Keratinocyte (primary cell): ENCODE measurements around the gene SSC4D. TPM values are rescaled to one million over a fixed set of nuclear protein-coding genes. Genes with fewer than 3 reads are reported as not detected.

Experiments used
- DNase-seq: peaks from one replicate; pipeline ENCODE4 v3.0.0-alpha.2; 2011; ENCODE audit warnings: low read depth, missing footprints, low spot score
- FAIRE-seq: peaks from 2 replicates; lab custom pipeline; 2011; peaks lifted over from hg19 to GRCh38; lab: Jason Lieb, UNC
- H2AFZ ChIP-seq: 2 replicates; pipeline ENCODE4 v1.6.0; 2012; ENCODE audit warnings: low read length, control low read depth, inconsistent platforms; ENCODE audit not compliant: control insufficient read depth
- H3K27ac ChIP-seq: 2 replicates; pipeline ENCODE4 v1.5.1; 2011; ENCODE audit warnings: low read length; ENCODE audit not compliant: control insufficient read depth, insufficient read depth
- H3K27me3 ChIP-seq: 3 replicates; pipeline ENCODE4 v1.6.0; 2011; ENCODE audit warnings: low read length; ENCODE audit not compliant: control insufficient read depth, insufficient read depth; ENCODE audit errors: extremely low read depth
- H3K36me3 ChIP-seq, 2 experiments: 2 replicates in 1 of 2; 3 replicates in 1 of 2; pipeline ENCODE4 v1.5.1; 2011; ENCODE audit warnings: low read length in 2 of 2, mild to moderate bottlenecking in 1 of 2; ENCODE audit not compliant: control insufficient read depth in 2 of 2, insufficient read depth in 2 of 2; ENCODE audit errors: extremely low read depth in 1 of 2
- H3K4me1 ChIP-seq: 3 replicates; pipeline ENCODE4 v1.5.1; 2011; ENCODE audit warnings: low read length; ENCODE audit not compliant: control insufficient read depth, insufficient read depth; ENCODE audit errors: extremely low read depth
- H3K4me2 ChIP-seq: 3 replicates; pipeline ENCODE4 v1.6.0; 2011; ENCODE audit warnings: low read depth, low read length; ENCODE audit not compliant: control insufficient read depth, insufficient read depth; ENCODE audit errors: extremely low read depth
- H3K4me3 ChIP-seq, 3 experiments: fragments of 200-600 bp in 1 of 3; sonication (generic) in 1 of 3; 2 replicates in 2 of 3; 3 replicates in 1 of 3; pipeline ENCODE4 v1.5.1; 2011 to 2016; ENCODE audit warnings: low read length in 3 of 3, mild to moderate bottlenecking in 3 of 3, control low read depth in 2 of 3, inconsistent platforms in 1 of 3, low read depth in 1 of 3, mixed read lengths in 1 of 3, mixed run types in 1 of 3, moderate library complexity in 1 of 3; ENCODE audit not compliant: control insufficient read depth in 2 of 3, insufficient read depth in 2 of 3; ENCODE audit errors: extremely low read depth in 1 of 3
- H3K79me2 ChIP-seq: 2 replicates; pipeline ENCODE4 v1.6.0; 2012; ENCODE audit warnings: low read length; ENCODE audit not compliant: control insufficient read depth, insufficient read depth
- H3K9ac ChIP-seq: 3 replicates; pipeline ENCODE4 v1.6.0; 2011; ENCODE audit warnings: low read length; ENCODE audit not compliant: control insufficient read depth, insufficient read depth; ENCODE audit errors: extremely low read depth
- H3K9me1 ChIP-seq: 3 replicates; pipeline ENCODE4 v1.6.0; 2011; ENCODE audit warnings: low read length; ENCODE audit not compliant: control insufficient read depth, insufficient read depth; ENCODE audit errors: extremely low read depth
- H3K9me3 ChIP-seq: 2 replicates; pipeline ENCODE4 v1.5.1; 2012; ENCODE audit warnings: low read depth, low read length; ENCODE audit not compliant: control insufficient read depth
- H4K20me1 ChIP-seq: 3 replicates; pipeline ENCODE4 v1.6.0; 2011; ENCODE audit warnings: low read length; ENCODE audit not compliant: control insufficient read depth, insufficient read depth; ENCODE audit errors: extremely low read depth
- EZH2 ChIP-seq: IDR thresholded peaks from one replicate; pipeline ENCODE4 v1.6.1; 2012; ENCODE audit warnings: inconsistent platforms, mild to moderate bottlenecking, low read length, moderate library complexity
- dilution Hi-C: fragments of 300-500 bp; cut with MboI; formaldehyde crosslinking; loops from one replicate; pipeline ENCODE4 v1.7.0; 2020; ENCODE audit warnings: low sequenced_read_pairs; ENCODE audit not compliant: extremely low pct_ligation_motif_present
- polyA plus RNA-seq, 5 experiments: library from polyadenylated mRNA; depleted of rRNA in 3 of 5; stranded (reverse) in 3 of 5; stranded (forward) in 1 of 5; unstranded in 1 of 5; fragments of >200 nt; gene quantifications; 1 replicate in 1 of 5; 2 replicates in 3 of 5; 3 replicates in 1 of 5; pipeline versions ENCODE4 v1.2.1 to v1.2.3, GENCODE V29; 2011 to 2012; ENCODE audit warnings: missing spikeins in 2 of 5, low read depth in 1 of 5, low replicate concordance in 1 of 5
- TF ChIP-seq, protein P1 (sequence below), 3 experiments: IDR thresholded peaks in 1 of 3; conservative IDR thresholded peaks in 1 of 3; optimal IDR thresholded peaks in 1 of 3; 2 replicates in 2 of 3; 3 replicates in 1 of 3; pipeline versions ENCODE3 to v1.5.1; 2011; ENCODE audit warnings: low read length in 3 of 3, mild to moderate bottlenecking in 3 of 3, moderate library complexity in 2 of 3, control low read depth in 1 of 3, inconsistent platforms in 1 of 3; ENCODE audit not compliant: insufficient read depth in 2 of 3; ENCODE audit errors: extremely low read depth in 1 of 3

SSC4D gene
- polyA plus RNA-seq, 1 donor (not counting 4 experiments of a cell fraction or from before 2014, with no cell fraction given), result 0.98 TPM

GRCh38 chr7:76352193-76352592 is 57.3 kb downstream of the SSC4D start:
- Histone ChIP-seq H3K4me1 (peaks cover 30% of the 10 kb centered on the region), H3K27me3 (no peaks in the 10 kb centered on the region), H3K36me3 (peaks cover 16 to 39% of the 10 kb centered on the region in 2 experiments), H3K79me2 (peaks cover 100% of the 10 kb centered on the region), H3K9ac (no peak overlapping the region), H3K27ac (no peak overlapping the region), H3K9me1 (peaks cover 9% of the 10 kb centered on the region), H4K20me1 (peaks cover 66% of the 10 kb centered on the region), H3K9me3 (no peaks in the 10 kb centered on the region), H2AFZ (no peak overlapping the region), H3K4me3 (no peak overlapping the region), H3K4me2 (no peak overlapping the region)
- TF ChIP-seq, protein P1, sequence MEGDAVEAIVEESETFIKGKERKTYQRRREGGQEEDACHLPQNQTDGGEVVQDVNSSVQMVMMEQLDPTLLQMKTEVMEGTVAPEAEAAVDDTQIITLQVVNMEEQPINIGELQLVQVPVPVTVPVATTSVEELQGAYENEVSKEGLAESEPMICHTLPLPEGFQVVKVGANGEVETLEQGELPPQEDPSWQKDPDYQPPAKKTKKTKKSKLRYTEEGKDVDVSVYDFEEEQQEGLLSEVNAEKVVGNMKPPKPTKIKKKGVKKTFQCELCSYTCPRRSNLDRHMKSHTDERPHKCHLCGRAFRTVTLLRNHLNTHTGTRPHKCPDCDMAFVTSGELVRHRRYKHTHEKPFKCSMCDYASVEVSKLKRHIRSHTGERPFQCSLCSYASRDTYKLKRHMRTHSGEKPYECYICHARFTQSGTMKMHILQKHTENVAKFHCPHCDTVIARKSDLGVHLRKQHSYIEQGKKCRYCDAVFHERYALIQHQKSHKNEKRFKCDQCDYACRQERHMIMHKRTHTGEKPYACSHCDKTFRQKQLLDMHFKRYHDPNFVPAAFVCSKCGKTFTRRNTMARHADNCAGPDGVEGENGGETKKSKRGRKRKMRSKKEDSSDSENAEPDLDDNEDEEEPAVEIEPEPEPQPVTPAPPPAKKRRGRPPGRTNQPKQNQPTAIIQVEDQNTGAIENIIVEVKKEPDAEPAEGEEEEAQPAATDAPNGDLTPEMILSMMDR (optimal IDR thresholded peaks at IDR 0.05 in 1 of 3, IDR thresholded peaks at IDR 0.05 in 1 of 3, conservative IDR thresholded peaks at IDR 0.05 in 1 of 3; ENCODE audit: extremely low read depth in 1 of 3, insufficient read depth in 2 of 3, low read length in 3 of 3), result no peak
- TF ChIP-seq EZH2, result no peak
- DNase-seq (no peak), FAIRE-seq (no peak)
- dilution Hi-C loops, result no loop called here

GRCh38 chr7:76351372-76351771 is 58.1 kb downstream of the SSC4D start:
- H3K27ac ChIP-seq, result no peak overlapping the region
- dilution Hi-C loops, result no loop called here

More at GRCh38 chr7:76351372-76351771, 58.1 kb downstream of the SSC4D start:
- peaks cover 12% of the 10 kb centered on the region for H3K9me1 ChIP-seq
- H3K4me1 ChIP-seq, result peaks cover 25% of the 10 kb centered on the region
- peaks cover 100% of the 10 kb centered on the region for H3K79me2 ChIP-seq
- H3K4me3 ChIP-seq, result no peak overlapping the region
- no peak overlapping the region for H3K9ac ChIP-seq
- no peak overlapping the region for H3K4me2 ChIP-seq
- peaks cover 69% of the 10 kb centered on the region for H4K20me1 ChIP-seq
- no peak for FAIRE-seq
- H3K36me3 ChIP-seq, result peaks cover 22 to 40% of the 10 kb centered on the region in 2 experiments
- TF ChIP-seq, protein P1 (optimal IDR thresholded peaks at IDR 0.05 in 1 of 3, IDR thresholded peaks at IDR 0.05 in 1 of 3, conservative IDR thresholded peaks at IDR 0.05 in 1 of 3; ENCODE audit: extremely low read depth in 1 of 3, insufficient read depth in 2 of 3, low read length in 3 of 3), result no peak
- TF ChIP-seq EZH2, result no peak
- no peaks in the 10 kb centered on the region for H3K27me3 ChIP-seq
- no peaks in the 10 kb centered on the region for H3K9me3 ChIP-seq
- no peak overlapping the region for H2AFZ ChIP-seq
- no peak for DNase-seq
